GM10248 (cell line): ENCODE results near the gene ZIC4.

Experiments used
- CTCF ChIA-PET: fragments of 300-600 bp; sonication (Branson Sonifier 250); formaldehyde crosslinking; extraction: SDS; loops from one replicate; lab custom pipeline; 2021; ENCODE audit warnings: antibody characterized with exemption; lab: Yijun Ruan, JAX
- POLR2A ChIA-PET: fragments of 350-650 bp; sonication (Branson Sonifier 250); formaldehyde crosslinking; extraction: SDS; loops from one replicate; lab custom pipeline; 2020; ENCODE audit warnings: antibody characterized with exemption; lab: Yijun Ruan, JAX
- DNase-seq: peaks from one replicate; pipeline ENCODE4 v3.0.0; 2012; ENCODE audit errors: extremely low spot score
- TF ChIP-seq, protein P1 (sequence below): IDR thresholded peaks from 2 replicates; pipeline ENCODE4 v1.5.1; 2012; ENCODE audit warnings: mild to moderate bottlenecking, low read depth; ENCODE audit errors: extremely low read depth, missing control alignments, control extremely low read depth

ZIC4 gene

DNA sequence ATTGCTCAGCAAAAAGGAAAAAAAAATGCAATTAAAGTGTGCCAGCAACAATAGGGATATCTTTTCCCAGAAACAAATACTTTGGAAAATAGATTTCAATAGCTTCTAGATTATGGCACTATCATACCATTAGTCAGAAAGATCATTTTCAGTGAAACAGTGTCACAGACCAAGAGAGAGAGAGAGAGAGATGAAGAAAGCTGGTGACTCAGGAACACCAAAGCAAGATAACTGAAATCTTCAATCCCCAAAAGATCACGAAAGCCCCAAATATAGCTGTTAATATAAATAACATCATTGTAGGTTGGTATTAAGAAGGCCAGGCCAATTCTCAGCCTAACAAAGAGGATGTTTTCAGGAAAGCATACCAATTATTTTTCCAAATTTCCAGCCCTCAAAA, 57.4 kb downstream of the ZIC4 start:
- ChIA-PET POLR2A (no interaction called here), CTCF (no interaction called here)
- DNase-seq: no peak
- TF ChIP-seq, protein P1, sequence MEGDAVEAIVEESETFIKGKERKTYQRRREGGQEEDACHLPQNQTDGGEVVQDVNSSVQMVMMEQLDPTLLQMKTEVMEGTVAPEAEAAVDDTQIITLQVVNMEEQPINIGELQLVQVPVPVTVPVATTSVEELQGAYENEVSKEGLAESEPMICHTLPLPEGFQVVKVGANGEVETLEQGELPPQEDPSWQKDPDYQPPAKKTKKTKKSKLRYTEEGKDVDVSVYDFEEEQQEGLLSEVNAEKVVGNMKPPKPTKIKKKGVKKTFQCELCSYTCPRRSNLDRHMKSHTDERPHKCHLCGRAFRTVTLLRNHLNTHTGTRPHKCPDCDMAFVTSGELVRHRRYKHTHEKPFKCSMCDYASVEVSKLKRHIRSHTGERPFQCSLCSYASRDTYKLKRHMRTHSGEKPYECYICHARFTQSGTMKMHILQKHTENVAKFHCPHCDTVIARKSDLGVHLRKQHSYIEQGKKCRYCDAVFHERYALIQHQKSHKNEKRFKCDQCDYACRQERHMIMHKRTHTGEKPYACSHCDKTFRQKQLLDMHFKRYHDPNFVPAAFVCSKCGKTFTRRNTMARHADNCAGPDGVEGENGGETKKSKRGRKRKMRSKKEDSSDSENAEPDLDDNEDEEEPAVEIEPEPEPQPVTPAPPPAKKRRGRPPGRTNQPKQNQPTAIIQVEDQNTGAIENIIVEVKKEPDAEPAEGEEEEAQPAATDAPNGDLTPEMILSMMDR: no peak

DNA sequence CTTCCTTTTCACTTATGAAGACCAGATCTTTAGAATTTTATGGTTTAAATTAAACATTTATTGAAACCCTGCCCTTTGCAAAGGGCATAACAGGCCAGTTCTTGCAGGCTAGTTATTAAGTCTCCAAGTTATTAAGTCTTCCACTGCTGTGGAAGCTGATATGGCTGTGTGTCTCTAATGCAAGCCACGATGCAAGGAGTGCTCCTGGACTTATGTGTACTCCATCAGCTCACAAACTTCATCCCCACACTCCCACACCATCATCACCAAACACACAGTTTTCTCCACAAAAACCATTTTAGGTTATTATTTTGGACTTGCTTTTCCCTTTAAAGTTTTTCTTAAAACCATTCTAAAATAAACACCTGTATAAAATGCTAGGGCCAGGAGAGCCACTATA, 62.4 kb downstream of the ZIC4 start:
- no peak for DNase-seq
- CTCF ChIA-PET: interaction anchor here (1.0 to 1.4 kb wide), 2 partner anchors 13 to 16 kb away, joined by 3 read pairs; no protein-coding TSS in a partner anchor
- POLR2A ChIA-PET: no interaction called here
- TF ChIP-seq, protein P1: no peak

DNA sequence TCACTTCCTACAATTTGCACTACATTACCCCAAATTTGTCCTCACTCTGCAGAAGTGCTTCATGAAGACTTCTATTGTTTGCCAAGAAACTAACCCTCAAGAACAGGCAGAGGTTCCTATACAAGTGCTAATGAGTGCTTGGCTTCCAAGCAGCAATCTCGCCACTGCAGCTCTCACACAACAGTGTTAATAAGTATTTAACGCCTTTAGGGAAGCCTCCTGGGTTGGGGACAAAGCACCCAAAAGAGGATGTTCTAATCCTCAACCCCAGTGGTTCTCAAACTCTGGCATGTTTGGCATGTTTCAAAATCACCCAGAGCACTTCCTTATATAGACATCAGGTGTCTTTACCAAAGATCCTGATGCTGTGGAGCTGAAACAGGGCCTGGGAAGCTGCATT, 64.6 kb downstream of the ZIC4 start:
- TF ChIP-seq, protein P1: no peak
- POLR2A ChIA-PET: no interaction called here
- DNase-seq: no peak
- CTCF ChIA-PET: interaction anchor here (1.8 kb wide), 1 partner anchor 11 kb away, joined by 4 read pairs; no protein-coding TSS in a partner anchor

DNA sequence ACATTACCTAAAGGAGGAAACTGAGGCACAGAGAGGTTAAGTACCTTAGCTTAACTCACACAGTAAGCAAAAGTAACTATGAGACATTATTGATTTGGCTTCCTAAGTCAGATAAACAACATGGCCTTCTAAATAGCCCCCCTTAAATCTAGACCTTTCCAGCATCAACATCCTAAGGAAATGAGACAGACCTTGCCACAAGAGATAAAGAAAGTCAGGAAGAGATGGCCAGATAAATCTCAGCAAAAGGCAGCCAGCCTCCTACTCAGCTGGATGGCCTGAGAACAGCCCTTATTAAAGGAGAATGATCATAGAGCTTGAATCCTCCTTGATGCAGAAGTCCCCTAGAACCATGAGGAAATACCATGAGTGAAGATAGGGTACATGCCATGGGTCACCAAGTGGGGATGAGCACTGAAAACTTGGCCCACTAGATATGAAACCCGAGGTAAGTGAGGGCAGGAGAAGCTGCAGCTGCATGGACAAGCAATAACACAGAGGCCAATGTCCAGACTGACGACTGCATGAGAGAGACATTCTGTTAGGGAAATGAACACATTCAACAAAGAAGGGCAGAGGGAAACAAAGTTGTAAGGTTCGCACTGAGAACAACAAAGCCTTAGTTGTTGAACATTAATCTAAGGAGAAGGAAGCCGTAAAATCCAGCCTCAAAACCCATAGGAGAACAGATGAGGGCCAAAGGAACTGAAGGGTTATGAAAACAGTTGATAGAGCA, 69.6 kb downstream of the ZIC4 start:
- TF ChIP-seq, protein P1: no peak
- DNase-seq: no peak
- POLR2A ChIA-PET: no interaction called here
- CTCF ChIA-PET: interaction anchor here (2.5 kb wide), 1 partner anchor 11 kb away, joined by 7 read pairs; no protein-coding TSS in a partner anchor
